Neural cell (in vitro differentiated cells): Measurements from ENCODE around the gene FEZF2. TPM values are rescaled to one million over a fixed set of nuclear protein-coding genes. Genes with fewer than 3 reads are reported as not detected.

Source experiments
- H2AFZ ChIP-seq: fragments of 200-600, 300-800 bp; sonication (generic), shearing (Covaris generic); 2 replicates; pipeline ENCODE4 v1.6.0; 2014; ENCODE audit warnings: low read depth, mild to moderate bottlenecking, antibody characterized with exemption, low read length, moderate library complexity
- H3F3A ChIP-seq: fragments of 200-600 bp; shearing (Covaris generic); 2 replicates; pipeline ENCODE4 v1.6.1; 2016; ENCODE audit warnings: mild to moderate bottlenecking, moderate library complexity, mixed read lengths, antibody characterized with exemption, low read length; ENCODE audit not compliant: insufficient read depth, poor library complexity, severe bottlenecking
- H3K27ac ChIP-seq: fragments of 200-600, 300-800 bp; sonication (generic), shearing (Covaris generic); 2 replicates; pipeline ENCODE4 v1.5.1; 2014; ENCODE audit warnings: mild to moderate bottlenecking, low read length, moderate library complexity
- H3K27me3 ChIP-seq: fragments of 300-800, 200-600 bp; sonication (generic), shearing (Covaris generic); 2 replicates; pipeline ENCODE4 v1.6.0; 2014; ENCODE audit warnings: mild to moderate bottlenecking, low read depth, low read length, moderate library complexity; ENCODE audit not compliant: insufficient read depth
- H3K36me3 ChIP-seq: fragments of 300-800, 200-600 bp; sonication (generic), shearing (Covaris generic); 2 replicates; pipeline ENCODE4 v1.5.1; 2014; ENCODE audit warnings: mild to moderate bottlenecking, antibody characterized with exemption, low read length, moderate library complexity; ENCODE audit not compliant: insufficient read depth
- H3K4me2 ChIP-seq: fragments of 300-800, 200-600 bp; sonication (generic), shearing (Covaris generic); 2 replicates; pipeline ENCODE4 v1.6.0; 2014; ENCODE audit warnings: mild to moderate bottlenecking, low read length
- H3K4me3 ChIP-seq: fragments of 300-800, 200-600 bp; sonication (generic), shearing (Covaris generic); 2 replicates; pipeline ENCODE4 v1.5.1; 2014; ENCODE audit warnings: mild to moderate bottlenecking, low read length, moderate library complexity
- H3K79me2 ChIP-seq: fragments of 200-600 bp; shearing (Covaris generic); replicated peaks from 2 replicates; pipeline ENCODE4 v1.6.0; 2014; ENCODE audit warnings: mild to moderate bottlenecking, low read length, moderate library complexity; ENCODE audit not compliant: insufficient read depth
- H3K9ac ChIP-seq: fragments of 300-800, 200-600 bp; sonication (generic), shearing (Covaris generic); 2 replicates; pipeline ENCODE4 v1.6.1; 2016; ENCODE audit warnings: mild to moderate bottlenecking, low read length, mixed read lengths
- H3K9me2 ChIP-seq: fragments of 200-600 bp; shearing (Covaris generic); 2 replicates; pipeline ENCODE4 v1.6.1; 2016; ENCODE audit warnings: mild to moderate bottlenecking, low read length, mixed read lengths; ENCODE audit not compliant: insufficient read depth
- H3K9me3 ChIP-seq: fragments of 200-600, 300-800 bp; sonication (generic), shearing (Covaris generic); 2 replicates; pipeline ENCODE4 v1.6.1; 2016; ENCODE audit warnings: mild to moderate bottlenecking, mixed run types, low read length, moderate library complexity, mixed read lengths
- H4K20me1 ChIP-seq: fragments of 200-600 bp; shearing (Covaris generic); 2 replicates; pipeline ENCODE4 v1.6.1; 2016; ENCODE audit warnings: mild to moderate bottlenecking, mixed run types; ENCODE audit not compliant: insufficient read depth
- EP300 ChIP-seq: fragments of 450-650 bp; conservative IDR thresholded peaks from 2 replicates; pipeline ENCODE4 v1.6.1; 2014; ENCODE audit warnings: antibody characterized with exemption, mild to moderate bottlenecking, moderate library complexity; ENCODE audit not compliant: poor library complexity, severe bottlenecking
- EZH2 ChIP-seq: fragments of 200-600, 300-800 bp; shearing (Covaris generic), sonication (generic); IDR thresholded peaks from 2 replicates; pipeline ENCODE4 v1.6.1; 2014; ENCODE audit warnings: antibody characterized with exemption, low read length, borderline replicate concordance, mild to moderate bottlenecking; ENCODE audit not compliant: insufficient read depth, poor library complexity, severe bottlenecking
- MXI1 ChIP-seq: fragments of 450-650 bp; conservative IDR thresholded peaks from 2 replicates; pipeline ENCODE4 v1.6.1; 2014; ENCODE audit warnings: antibody characterized with exemption, mild to moderate bottlenecking; ENCODE audit not compliant: poor library complexity, severe bottlenecking
- POLR2AphosphoS5 ChIP-seq: IDR thresholded peaks from 2 replicates; pipeline ENCODE4 v1.6.1; 2012
- RAD21 ChIP-seq: fragments of 450-650 bp; conservative IDR thresholded peaks from 2 replicates; pipeline ENCODE4 v1.6.1; 2014; ENCODE audit warnings: antibody characterized with exemption, mild to moderate bottlenecking, moderate library complexity
- SMC3 ChIP-seq: fragments of 450-650 bp; conservative IDR thresholded peaks from 2 replicates; pipeline ENCODE4 v1.6.1; 2014; ENCODE audit warnings: antibody characterized with exemption, mild to moderate bottlenecking, moderate library complexity; ENCODE audit not compliant: poor library complexity
- TAF1 ChIP-seq: IDR thresholded peaks from 2 replicates; pipeline ENCODE4 v1.6.1; 2012; ENCODE audit warnings: low read depth
- polyA plus RNA-seq: library from polyadenylated mRNA; depleted of rRNA; stranded (reverse); fragments of >200 nt; gene quantifications from 2 replicates; pipeline ENCODE4 v1.2.3, GENCODE V29; 2014
- TF ChIP-seq, protein P1 (sequence below): fragments of 450-650 bp; IDR thresholded peaks from 2 replicates; pipeline ENCODE4 v1.5.1; 2014; ENCODE audit warnings: antibody characterized with exemption, mild to moderate bottlenecking, moderate library complexity; ENCODE audit not compliant: poor library complexity, severe bottlenecking
- TF ChIP-seq, protein P2 (sequence below): IDR thresholded peaks from 2 replicates; pipeline ENCODE4 v1.6.1; 2012; ENCODE audit warnings: borderline replicate concordance

Gene FEZF2
- polyA plus RNA-seq, 1 donor from 2014 or later = 0.47 TPM

DNA sequence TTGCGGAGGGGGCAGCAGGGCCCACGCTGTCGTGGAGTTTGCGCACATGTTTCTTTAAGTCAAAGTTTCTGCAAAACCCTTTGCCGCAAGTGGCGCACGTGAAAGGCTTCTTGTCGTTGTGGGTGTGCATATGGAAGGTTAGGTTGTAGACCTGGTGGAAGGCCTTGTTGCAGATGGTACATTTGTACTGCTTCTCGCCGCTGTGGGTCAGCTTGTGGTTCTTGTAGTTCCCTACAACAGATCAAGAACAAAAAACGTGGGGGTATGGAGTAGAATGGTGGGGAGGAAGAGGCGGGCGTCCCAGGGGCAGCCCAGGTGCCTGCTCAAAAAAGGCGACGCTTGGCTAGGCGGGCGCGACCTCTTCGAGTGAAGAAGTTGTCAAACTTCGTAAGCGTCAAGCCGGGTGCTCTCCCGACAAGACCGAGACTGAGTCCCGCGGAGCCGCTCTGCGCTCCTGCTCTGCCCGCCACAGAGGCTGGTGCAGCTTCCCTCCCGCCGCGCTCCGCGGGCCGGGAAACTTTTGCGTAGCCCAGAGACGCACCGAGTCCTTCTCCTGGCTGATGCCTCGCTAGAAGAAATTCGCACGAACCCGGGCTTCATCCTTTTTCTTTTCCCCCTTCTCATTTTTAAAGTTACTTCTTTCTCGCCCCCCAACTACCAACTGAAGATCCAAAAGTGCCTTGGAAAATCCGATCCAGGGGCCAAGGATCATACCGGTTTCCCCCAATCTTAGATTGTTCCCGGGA lies 3.1 kb downstream of the FEZF2 start:
- Histone ChIP-seq H3K9me2 (no peaks in the 10 kb centered on the region), H3F3A (peaks cover 4% of the 10 kb centered on the region), H3K9ac (no peak overlapping the region), H2AFZ (no peak overlapping the region), H3K27ac (no peak overlapping the region), H3K4me3 (no peak overlapping the region), H3K36me3 (no peaks in the 10 kb centered on the region), H3K27me3 (peaks cover 100% of the 10 kb centered on the region), H3K4me2 (no peak overlapping the region), H3K9me3 (peaks cover 13% of the 10 kb centered on the region), H4K20me1 (no peaks in the 10 kb centered on the region), H3K79me2 (no peaks in the 10 kb centered on the region)
- TF ChIP-seq EZH2 (peak; percentile 65), SMC3 (no peak)

- peaks cover 13% of the 10 kb centered on the region for H3K9me3 ChIP-seq
- H3F3A ChIP-seq = no peaks in the 10 kb centered on the region
- H3K36me3 ChIP-seq = no peaks in the 10 kb centered on the region
- no peak overlapping the region for H3K4me3 ChIP-seq
- no peaks in the 10 kb centered on the region for H3K9me2 ChIP-seq
- H3K27ac ChIP-seq = no peak overlapping the region
- H3K4me2 ChIP-seq = no peak overlapping the region
- no peaks in the 10 kb centered on the region for H3K79me2 ChIP-seq
- peaks cover 100% of the 10 kb centered on the region for H3K27me3 ChIP-seq
- no peak overlapping the region for H2AFZ ChIP-seq
- H3K9ac ChIP-seq = no peak overlapping the region
- H4K20me1 ChIP-seq = no peaks in the 10 kb centered on the region
- TF ChIP-seq RAD21 (no peak), MXI1 (no peak), EP300 (no peak), TAF1 (no peak), SMC3 (no peak), EZH2 (no peak), POLR2AphosphoS5 (no peak)
- TF ChIP-seq, protein P1, sequence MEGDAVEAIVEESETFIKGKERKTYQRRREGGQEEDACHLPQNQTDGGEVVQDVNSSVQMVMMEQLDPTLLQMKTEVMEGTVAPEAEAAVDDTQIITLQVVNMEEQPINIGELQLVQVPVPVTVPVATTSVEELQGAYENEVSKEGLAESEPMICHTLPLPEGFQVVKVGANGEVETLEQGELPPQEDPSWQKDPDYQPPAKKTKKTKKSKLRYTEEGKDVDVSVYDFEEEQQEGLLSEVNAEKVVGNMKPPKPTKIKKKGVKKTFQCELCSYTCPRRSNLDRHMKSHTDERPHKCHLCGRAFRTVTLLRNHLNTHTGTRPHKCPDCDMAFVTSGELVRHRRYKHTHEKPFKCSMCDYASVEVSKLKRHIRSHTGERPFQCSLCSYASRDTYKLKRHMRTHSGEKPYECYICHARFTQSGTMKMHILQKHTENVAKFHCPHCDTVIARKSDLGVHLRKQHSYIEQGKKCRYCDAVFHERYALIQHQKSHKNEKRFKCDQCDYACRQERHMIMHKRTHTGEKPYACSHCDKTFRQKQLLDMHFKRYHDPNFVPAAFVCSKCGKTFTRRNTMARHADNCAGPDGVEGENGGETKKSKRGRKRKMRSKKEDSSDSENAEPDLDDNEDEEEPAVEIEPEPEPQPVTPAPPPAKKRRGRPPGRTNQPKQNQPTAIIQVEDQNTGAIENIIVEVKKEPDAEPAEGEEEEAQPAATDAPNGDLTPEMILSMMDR = no peak
- TF ChIP-seq, protein P2, sequence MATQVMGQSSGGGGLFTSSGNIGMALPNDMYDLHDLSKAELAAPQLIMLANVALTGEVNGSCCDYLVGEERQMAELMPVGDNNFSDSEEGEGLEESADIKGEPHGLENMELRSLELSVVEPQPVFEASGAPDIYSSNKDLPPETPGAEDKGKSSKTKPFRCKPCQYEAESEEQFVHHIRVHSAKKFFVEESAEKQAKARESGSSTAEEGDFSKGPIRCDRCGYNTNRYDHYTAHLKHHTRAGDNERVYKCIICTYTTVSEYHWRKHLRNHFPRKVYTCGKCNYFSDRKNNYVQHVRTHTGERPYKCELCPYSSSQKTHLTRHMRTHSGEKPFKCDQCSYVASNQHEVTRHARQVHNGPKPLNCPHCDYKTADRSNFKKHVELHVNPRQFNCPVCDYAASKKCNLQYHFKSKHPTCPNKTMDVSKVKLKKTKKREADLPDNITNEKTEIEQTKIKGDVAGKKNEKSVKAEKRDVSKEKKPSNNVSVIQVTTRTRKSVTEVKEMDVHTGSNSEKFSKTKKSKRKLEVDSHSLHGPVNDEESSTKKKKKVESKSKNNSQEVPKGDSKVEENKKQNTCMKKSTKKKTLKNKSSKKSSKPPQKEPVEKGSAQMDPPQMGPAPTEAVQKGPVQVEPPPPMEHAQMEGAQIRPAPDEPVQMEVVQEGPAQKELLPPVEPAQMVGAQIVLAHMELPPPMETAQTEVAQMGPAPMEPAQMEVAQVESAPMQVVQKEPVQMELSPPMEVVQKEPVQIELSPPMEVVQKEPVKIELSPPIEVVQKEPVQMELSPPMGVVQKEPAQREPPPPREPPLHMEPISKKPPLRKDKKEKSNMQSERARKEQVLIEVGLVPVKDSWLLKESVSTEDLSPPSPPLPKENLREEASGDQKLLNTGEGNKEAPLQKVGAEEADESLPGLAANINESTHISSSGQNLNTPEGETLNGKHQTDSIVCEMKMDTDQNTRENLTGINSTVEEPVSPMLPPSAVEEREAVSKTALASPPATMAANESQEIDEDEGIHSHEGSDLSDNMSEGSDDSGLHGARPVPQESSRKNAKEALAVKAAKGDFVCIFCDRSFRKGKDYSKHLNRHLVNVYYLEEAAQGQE = no peak
Measured at GRCh38 chr3:62369476-62369743, 3.9 kb downstream of the FEZF2 start.
